ENCODE data around the gene EGLN3. TPM values are rescaled to one million over a fixed set of nuclear protein-coding genes. Genes with fewer than 3 reads are reported as not detected.

Gene EGLN3
- total and polyA plus RNA-seq, 2 of the 13 experiments (the other 11 are each of a cell fraction or from before 2014, with no cell fraction given), result 0.18 to 27.3 TPM

- no peak for TF ChIP-seq ZBTB40 (IDR thresholded peaks at IDR 0.05)
- no peak for TF ChIP-seq ZBTB40 (CRISPR knock-in tag; IDR thresholded peaks at IDR 0.05)
- TF ChIP-seq ELF4 (CRISPR knock-in tag; IDR thresholded peaks at IDR 0.05; ENCODE audit: borderline replicate concordance), result no peak
- TF ChIP-seq PBX2 (CRISPR knock-in tag; IDR thresholded peaks at IDR 0.05), result peak; percentile 68
- TF ChIP-seq ZSCAN5A (CRISPR knock-in tag; IDR thresholded peaks at IDR 0.05; ENCODE audit: borderline replicate concordance), result no peak
- no peak for TF ChIP-seq ZNF616 (CRISPR knock-in tag; IDR thresholded peaks at IDR 0.05; ENCODE audit: low read depth)
- no peak for TF ChIP-seq ZNF800 (CRISPR knock-in tag; IDR thresholded peaks at IDR 0.05)
- peak; percentile 52; the same call in 1 of the 2 replicates for TF ChIP-seq ETV5 (CRISPR knock-in tag; IDR thresholded peaks at IDR 0.05; ENCODE audit: borderline replicate concordance)
- TF ChIP-seq JARID2 (CRISPR knock-in tag; IDR thresholded peaks at IDR 0.05; ENCODE audit: insufficient replicate concordance), result no peak
- TF ChIP-seq ZNF234 (CRISPR knock-in tag; conservative IDR thresholded peaks at IDR 0.05), result no peak
- TF ChIP-seq KLF9 (CRISPR knock-in tag; IDR thresholded peaks at IDR 0.05; ENCODE audit: low read depth), result no peak
- no peak for TF ChIP-seq ZNF580 (CRISPR knock-in tag; IDR thresholded peaks at IDR 0.05; ENCODE audit: borderline replicate concordance, low read depth)
- no peak for TF ChIP-seq KAT2B (IDR thresholded peaks at IDR 0.05; ENCODE audit: borderline replicate concordance, low read depth, low read length)
Observed at GRCh38 chr14:33906968-33907367, 43.9 kb downstream of the EGLN3 start (continued).
